Gastrocnemius medialis (tissue), 4 donors: Measurements from ENCODE around the gene SMYD3.

ENCODE experiments used
- POLR2A ChIP-seq, 2 donors: fragments of 450-650 bp; IDR thresholded peaks; one replicate each; pipeline ENCODE4 v1.6.1; 2017; ENCODE audit warnings: antibody characterized with exemption in 2 of 2, mild to moderate bottlenecking in 2 of 2, moderate library complexity in 2 of 2
- TF ChIP-seq, protein P1 (sequence below), 5 experiments: fragments of 450-650 bp in 3 of 5; fragments of 200-600 bp in 2 of 5; sonication (generic) in 2 of 5; IDR thresholded peaks in 4 of 5; conservative IDR thresholded peaks in 1 of 5; 1 replicate in 4 of 5; 2 replicates in 1 of 5; pipeline ENCODE4 v1.5.1; 2016 to 2019; ENCODE audit warnings: antibody characterized with exemption in 5 of 5, mild to moderate bottlenecking in 3 of 5, moderate library complexity in 3 of 5

DNA sequence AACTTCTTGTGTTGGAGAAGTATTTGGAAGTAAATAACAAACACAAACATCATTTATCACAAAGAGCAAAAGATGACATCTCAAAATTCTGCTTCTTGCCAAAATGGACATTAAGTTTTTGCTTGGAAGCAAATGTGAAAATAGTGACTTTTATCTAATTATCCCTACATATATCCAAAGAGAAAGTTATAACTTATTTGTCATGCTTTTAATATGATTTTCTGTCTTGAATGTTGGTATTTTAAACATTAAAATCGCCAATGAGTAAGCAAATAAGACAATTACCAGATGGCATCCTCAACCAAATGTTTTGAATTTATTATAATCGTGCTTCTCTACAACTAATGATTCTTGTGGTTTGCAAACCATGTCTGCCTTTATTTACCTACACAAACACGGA is 758.0 kb downstream of the SMYD3 start:
- TF ChIP-seq, protein P1, sequence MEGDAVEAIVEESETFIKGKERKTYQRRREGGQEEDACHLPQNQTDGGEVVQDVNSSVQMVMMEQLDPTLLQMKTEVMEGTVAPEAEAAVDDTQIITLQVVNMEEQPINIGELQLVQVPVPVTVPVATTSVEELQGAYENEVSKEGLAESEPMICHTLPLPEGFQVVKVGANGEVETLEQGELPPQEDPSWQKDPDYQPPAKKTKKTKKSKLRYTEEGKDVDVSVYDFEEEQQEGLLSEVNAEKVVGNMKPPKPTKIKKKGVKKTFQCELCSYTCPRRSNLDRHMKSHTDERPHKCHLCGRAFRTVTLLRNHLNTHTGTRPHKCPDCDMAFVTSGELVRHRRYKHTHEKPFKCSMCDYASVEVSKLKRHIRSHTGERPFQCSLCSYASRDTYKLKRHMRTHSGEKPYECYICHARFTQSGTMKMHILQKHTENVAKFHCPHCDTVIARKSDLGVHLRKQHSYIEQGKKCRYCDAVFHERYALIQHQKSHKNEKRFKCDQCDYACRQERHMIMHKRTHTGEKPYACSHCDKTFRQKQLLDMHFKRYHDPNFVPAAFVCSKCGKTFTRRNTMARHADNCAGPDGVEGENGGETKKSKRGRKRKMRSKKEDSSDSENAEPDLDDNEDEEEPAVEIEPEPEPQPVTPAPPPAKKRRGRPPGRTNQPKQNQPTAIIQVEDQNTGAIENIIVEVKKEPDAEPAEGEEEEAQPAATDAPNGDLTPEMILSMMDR (IDR thresholded peaks at IDR 0.05 in 4 of 5, conservative IDR thresholded peaks at IDR 0.05 in 1 of 5), result no peak
- no peak for TF ChIP-seq POLR2A (IDR thresholded peaks at IDR 0.05)
